ENCODE results near the gene NES. TPM values are rescaled to one million over a fixed set of nuclear protein-coding genes. Genes with fewer than 3 reads are reported as not detected.

Gene NES
- total RNA-seq, 1 experiment from 2014 or later: 168 TPM

DNA sequence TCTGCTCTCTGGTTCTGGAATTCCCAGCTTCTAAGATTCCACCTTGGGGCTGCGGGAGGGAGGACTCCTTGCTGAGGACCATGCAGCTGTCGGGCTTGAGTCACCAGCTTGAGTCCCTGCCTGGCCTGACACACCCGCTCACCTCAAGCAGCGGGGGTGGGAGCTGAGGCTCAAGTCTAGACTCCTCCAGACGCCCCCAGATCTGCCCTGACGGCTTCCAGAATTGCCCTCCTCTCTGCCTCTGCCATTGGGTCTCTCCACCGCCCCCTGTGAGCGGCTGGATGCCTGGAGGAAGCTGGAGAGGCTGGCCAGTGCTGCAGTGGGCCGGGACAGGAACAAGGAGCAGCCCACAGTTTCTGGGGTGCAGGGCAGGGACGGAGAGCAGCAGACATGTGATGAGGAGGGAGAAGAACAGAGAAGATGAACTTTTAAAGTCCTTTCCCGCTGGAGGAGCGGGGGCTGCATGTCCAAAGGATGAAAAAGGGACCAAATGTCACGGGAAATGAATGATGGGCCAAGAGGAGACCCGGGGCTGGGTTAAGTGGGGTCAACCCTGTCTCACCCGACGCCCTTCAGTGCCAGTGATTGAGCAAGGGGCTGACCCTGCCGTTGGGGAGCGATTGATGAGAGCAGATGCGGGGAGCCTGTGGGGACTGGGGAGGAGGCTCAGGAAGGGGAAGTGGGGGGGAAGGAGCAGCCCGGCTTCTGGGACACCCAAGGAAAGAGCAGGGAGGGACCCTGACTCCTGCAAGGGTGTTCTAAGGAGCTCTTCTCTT lies 14.6 kb upstream of the NES start:
- no peak overlapping the region for H2BK15ac ChIP-seq (ENCODE audit: low read depth, low read length)
- Mint-ChIP-seq H3K4me3 (peak overlapping the region; percentile 54 to 75), H3K36me3 (ENCODE audit: insufficient read depth in 1 of 3, low read depth in 3 of 3) (peaks cover 0 to 5% (median 2%) of the 10 kb centered on the region in 3 experiments; a peak in 2 of 7 replicates), H3K27ac (peak overlapping the region; percentile 82 to 96 (median 90); a peak in 6 of 7 replicates), H3K27me3 (ENCODE audit: low read depth) (peaks cover 13% of the 10 kb centered on the region), H3K9me3 (peaks cover 0 to 5% of the 10 kb centered on the region in 2 experiments; a peak in 1 of 5 replicates), H3K4me1 (peaks cover 57 to 63% of the 10 kb centered on the region in 2 experiments)
- H3K4me2 ChIP-seq (ENCODE audit: insufficient read depth, insufficient read length, low read length): peak overlapping the region; percentile 53
- no peak overlapping the region for H2AFZ ChIP-seq (ENCODE audit: low read length)
- H3K14ac ChIP-seq (ENCODE audit: insufficient read depth, low read length): 0 out of 2 replicates have a peak overlapping the region, but pooled peaks have one; percentile 43
- no peak overlapping the region for H2BK20ac ChIP-seq (ENCODE audit: low read depth, low read length, poor library complexity, severe bottlenecking)
- no peak overlapping the region for H4K91ac ChIP-seq (ENCODE audit: insufficient read length, low read depth, low read length)
- H3K27ac ChIP-seq (ENCODE audit: insufficient read length, low read depth, low read length): no peak overlapping the region
- H3K27me3 ChIP-seq (ENCODE audit: insufficient read depth, low read length): no peaks in the 10 kb centered on the region
- TF ChIP-seq, protein P1, sequence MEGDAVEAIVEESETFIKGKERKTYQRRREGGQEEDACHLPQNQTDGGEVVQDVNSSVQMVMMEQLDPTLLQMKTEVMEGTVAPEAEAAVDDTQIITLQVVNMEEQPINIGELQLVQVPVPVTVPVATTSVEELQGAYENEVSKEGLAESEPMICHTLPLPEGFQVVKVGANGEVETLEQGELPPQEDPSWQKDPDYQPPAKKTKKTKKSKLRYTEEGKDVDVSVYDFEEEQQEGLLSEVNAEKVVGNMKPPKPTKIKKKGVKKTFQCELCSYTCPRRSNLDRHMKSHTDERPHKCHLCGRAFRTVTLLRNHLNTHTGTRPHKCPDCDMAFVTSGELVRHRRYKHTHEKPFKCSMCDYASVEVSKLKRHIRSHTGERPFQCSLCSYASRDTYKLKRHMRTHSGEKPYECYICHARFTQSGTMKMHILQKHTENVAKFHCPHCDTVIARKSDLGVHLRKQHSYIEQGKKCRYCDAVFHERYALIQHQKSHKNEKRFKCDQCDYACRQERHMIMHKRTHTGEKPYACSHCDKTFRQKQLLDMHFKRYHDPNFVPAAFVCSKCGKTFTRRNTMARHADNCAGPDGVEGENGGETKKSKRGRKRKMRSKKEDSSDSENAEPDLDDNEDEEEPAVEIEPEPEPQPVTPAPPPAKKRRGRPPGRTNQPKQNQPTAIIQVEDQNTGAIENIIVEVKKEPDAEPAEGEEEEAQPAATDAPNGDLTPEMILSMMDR (conservative IDR thresholded peaks at IDR 0.05): peak; percentile 10; the same call in 1 of the 3 replicates
- no peak for DNase-seq
- no peak overlapping the region for H3K56ac ChIP-seq (ENCODE audit: insufficient read length, low read depth, low read length)
- H3K4me1 ChIP-seq (ENCODE audit: insufficient read depth, low read length): peaks cover 17% of the 10 kb centered on the region; the same call in 1 of the 2 replicates
- no peak overlapping the region for H3K23ac ChIP-seq (ENCODE audit: insufficient read length, low read depth, low read length)
- H4K5ac ChIP-seq (ENCODE audit: insufficient read length, low read depth, low read length): no peak overlapping the region
- peaks cover 10% of the 10 kb centered on the region for H3K23me2 ChIP-seq (ENCODE audit: insufficient read length, low read depth, low read length, poor library complexity, severe bottlenecking)
- H4K20me1 ChIP-seq (ENCODE audit: control insufficient read depth, insufficient read depth, insufficient read length): no peaks in the 10 kb centered on the region
- no CpG with 5 or more reads among the region's 20 CpGs for WGBS (ENCODE audit: extremely low coverage, insufficient read length, low lambda C conversion rate)
- H3K79me2 ChIP-seq (ENCODE audit: insufficient read depth, low read length): no peaks in the 10 kb centered on the region
- H3K9ac ChIP-seq (ENCODE audit: extremely low read depth, insufficient read length, low read length): no peak overlapping the region
- no peak overlapping the region for H4K8ac ChIP-seq (replicated peaks; ENCODE audit: insufficient read length, low read depth, low read length)
- H2BK12ac ChIP-seq (ENCODE audit: insufficient read length, low read depth, low read length): no peak overlapping the region
- H3T11ph ChIP-seq (ENCODE audit: low read length): no peak overlapping the region
- H3K18ac ChIP-seq (ENCODE audit: insufficient read length, low read depth, low read length): no peak overlapping the region
- H3K4ac ChIP-seq (ENCODE audit: low read depth, low read length): no peak overlapping the region
- H2BK5ac ChIP-seq (ENCODE audit: insufficient read length, low read length): no peak overlapping the region
- no peak overlapping the region for H2AK5ac ChIP-seq (ENCODE audit: insufficient read length, low read length)
- no peaks in the 10 kb centered on the region for H3K9me3 ChIP-seq (ENCODE audit: control insufficient read depth, low read depth, low read length)
- no peak overlapping the region for H2BK120ac ChIP-seq (ENCODE audit: low read depth, low read length, poor library complexity, severe bottlenecking)
- no peaks in the 10 kb centered on the region for H3K79me1 ChIP-seq (ENCODE audit: insufficient read depth, low read depth, low read length, poor library complexity, severe bottlenecking)

Data from H9 (cell line).